ENCODE results near the gene TRIM2. TPM values are rescaled to one million over a fixed set of nuclear protein-coding genes. Genes with fewer than 3 reads are reported as not detected.

Gene TRIM2
- total RNA-seq, 4 donors from 2014 or later: 2.6 to 7.2 (median 3.8) TPM

DNA sequence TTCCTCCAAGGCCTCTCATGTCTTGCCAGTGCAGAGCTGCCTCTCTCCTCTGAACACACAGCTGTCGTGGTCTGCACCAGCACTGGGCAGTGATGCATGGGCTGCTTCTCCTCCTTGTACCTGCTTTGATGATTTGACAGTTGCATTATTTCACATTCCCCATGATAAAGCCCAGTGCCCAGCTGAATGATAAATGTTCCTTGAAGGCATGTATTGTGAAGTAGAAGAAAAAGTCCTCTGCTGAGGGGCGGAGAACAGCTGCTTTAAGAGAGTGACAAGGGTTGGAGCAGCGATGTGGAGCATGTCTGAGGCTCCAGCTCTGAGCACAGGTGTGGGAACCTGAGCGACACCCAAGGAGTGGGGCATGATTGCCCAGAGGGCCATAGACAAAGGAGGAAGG lies 21.1 kb upstream of the TRIM2 start:
- Histone ChIP-seq H3K4me1 (no peaks in the 10 kb centered on the region), H3K27ac (no peak overlapping the region), H3K4me3 (no peak overlapping the region), H3K27me3 (no peaks in the 10 kb centered on the region), H3K9me3 (no peaks in the 10 kb centered on the region), H3K36me3 (no peaks in the 10 kb centered on the region)
- no peak for ATAC-seq
- intact Hi-C loops (cut with DNase I; ENCODE audit: low total_unique reads) (no loop called here), in situ Hi-C loops (cut with MboI; ENCODE audit: low sequenced_read_pairs in 4 of 4) (no loop called here)
- DNase-seq: no peak
- TF ChIP-seq, protein P1, sequence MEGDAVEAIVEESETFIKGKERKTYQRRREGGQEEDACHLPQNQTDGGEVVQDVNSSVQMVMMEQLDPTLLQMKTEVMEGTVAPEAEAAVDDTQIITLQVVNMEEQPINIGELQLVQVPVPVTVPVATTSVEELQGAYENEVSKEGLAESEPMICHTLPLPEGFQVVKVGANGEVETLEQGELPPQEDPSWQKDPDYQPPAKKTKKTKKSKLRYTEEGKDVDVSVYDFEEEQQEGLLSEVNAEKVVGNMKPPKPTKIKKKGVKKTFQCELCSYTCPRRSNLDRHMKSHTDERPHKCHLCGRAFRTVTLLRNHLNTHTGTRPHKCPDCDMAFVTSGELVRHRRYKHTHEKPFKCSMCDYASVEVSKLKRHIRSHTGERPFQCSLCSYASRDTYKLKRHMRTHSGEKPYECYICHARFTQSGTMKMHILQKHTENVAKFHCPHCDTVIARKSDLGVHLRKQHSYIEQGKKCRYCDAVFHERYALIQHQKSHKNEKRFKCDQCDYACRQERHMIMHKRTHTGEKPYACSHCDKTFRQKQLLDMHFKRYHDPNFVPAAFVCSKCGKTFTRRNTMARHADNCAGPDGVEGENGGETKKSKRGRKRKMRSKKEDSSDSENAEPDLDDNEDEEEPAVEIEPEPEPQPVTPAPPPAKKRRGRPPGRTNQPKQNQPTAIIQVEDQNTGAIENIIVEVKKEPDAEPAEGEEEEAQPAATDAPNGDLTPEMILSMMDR (IDR thresholded peaks at IDR 0.05 in 4 of 5, conservative IDR thresholded peaks at IDR 0.05 in 1 of 5): no peak
- TF ChIP-seq POLR2A (IDR thresholded peaks at IDR 0.05): no peak

DNA sequence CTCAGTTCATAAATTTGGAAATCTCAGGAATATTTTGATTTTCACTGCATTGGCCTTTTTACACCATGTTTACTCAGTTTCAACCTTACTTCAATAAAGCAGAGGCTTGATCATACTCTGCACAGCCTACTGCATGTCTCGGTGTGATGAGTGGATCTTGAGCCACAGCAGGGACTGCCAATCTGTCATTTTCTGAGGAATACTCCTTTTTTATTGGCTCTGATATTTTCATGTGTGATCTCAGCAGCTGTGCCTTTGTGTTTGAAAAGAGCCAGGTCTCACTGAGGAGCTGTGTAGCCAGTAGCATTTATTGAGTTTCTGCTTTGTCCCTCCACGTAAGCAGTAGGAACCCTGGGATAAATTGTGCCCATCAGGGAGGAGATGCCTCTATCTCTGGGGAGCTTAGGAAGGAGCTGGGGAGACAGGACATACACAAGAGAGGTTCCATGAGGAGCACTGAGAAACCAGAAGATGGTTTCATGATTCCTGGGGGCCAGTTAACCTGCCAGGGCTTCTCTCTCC lies 18.9 kb upstream of the TRIM2 start:
- H3K36me3 ChIP-seq: no peaks in the 10 kb centered on the region
- H3K27ac ChIP-seq: no peak overlapping the region
- no peak for TF ChIP-seq POLR2A (IDR thresholded peaks at IDR 0.05)
- TF ChIP-seq, protein P1 (IDR thresholded peaks at IDR 0.05 in 4 of 5, conservative IDR thresholded peaks at IDR 0.05 in 1 of 5): no peak
- no peaks in the 10 kb centered on the region for H3K27me3 ChIP-seq
- ATAC-seq: no peak
- in situ Hi-C loops (cut with MboI; ENCODE audit: low sequenced_read_pairs in 4 of 4) (no loop called here), intact Hi-C loops (cut with DNase I; ENCODE audit: low total_unique reads) (no loop called here)
- DNase-seq: no peak
- H3K9me3 ChIP-seq: no peaks in the 10 kb centered on the region
- no peak overlapping the region for H3K4me3 ChIP-seq
- H3K4me1 ChIP-seq: no peaks in the 10 kb centered on the region

DNA sequence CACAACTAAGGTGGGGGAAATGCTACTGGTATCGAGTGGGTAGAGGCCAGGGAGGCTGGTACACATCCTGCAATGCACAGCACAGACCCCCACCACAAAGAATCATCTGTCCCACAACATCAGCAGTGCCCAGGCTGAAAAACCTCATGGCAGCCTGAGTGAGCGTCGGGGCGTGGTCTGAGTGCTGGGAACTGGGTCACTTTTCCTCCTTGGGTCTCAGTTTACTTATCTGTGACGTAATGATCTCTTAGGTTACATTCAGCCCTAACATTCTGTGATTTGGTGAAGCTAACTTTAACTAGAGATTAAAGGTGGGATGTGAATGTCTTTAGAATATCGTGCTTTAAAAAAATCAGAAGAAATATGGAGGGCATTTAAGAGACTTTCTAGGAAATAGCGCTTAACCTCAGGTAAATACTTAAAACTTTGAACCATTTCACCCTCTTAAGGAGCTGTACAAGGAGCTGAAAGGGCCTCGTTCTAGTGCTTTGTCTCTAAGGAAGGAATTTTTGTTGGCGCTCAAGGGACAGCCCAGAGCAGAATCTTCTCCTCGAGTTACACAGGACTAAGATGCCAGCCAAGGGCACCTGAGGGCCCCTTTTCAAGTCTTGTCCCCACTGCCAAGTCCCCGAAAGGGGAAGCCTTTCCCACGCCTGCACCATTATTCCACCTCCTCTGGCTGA lies 18.1 kb upstream of the TRIM2 start:
- TF ChIP-seq, protein P1 (IDR thresholded peaks at IDR 0.05 in 4 of 5, conservative IDR thresholded peaks at IDR 0.05 in 1 of 5): no peak
- TF ChIP-seq POLR2A (IDR thresholded peaks at IDR 0.05): no peak
- no peak overlapping the region for H3K4me3 ChIP-seq
- intact Hi-C loops (cut with DNase I; ENCODE audit: low total_unique reads) (no loop called here), in situ Hi-C loops (cut with MboI; ENCODE audit: low sequenced_read_pairs in 4 of 4) (no loop called here)
- no peaks in the 10 kb centered on the region for H3K36me3 ChIP-seq
- H3K4me1 ChIP-seq: no peaks in the 10 kb centered on the region
- H3K27ac ChIP-seq: no peak overlapping the region
- no peak for DNase-seq
- no peak for ATAC-seq
- no peaks in the 10 kb centered on the region for H3K9me3 ChIP-seq
- H3K27me3 ChIP-seq: no peaks in the 10 kb centered on the region

DNA sequence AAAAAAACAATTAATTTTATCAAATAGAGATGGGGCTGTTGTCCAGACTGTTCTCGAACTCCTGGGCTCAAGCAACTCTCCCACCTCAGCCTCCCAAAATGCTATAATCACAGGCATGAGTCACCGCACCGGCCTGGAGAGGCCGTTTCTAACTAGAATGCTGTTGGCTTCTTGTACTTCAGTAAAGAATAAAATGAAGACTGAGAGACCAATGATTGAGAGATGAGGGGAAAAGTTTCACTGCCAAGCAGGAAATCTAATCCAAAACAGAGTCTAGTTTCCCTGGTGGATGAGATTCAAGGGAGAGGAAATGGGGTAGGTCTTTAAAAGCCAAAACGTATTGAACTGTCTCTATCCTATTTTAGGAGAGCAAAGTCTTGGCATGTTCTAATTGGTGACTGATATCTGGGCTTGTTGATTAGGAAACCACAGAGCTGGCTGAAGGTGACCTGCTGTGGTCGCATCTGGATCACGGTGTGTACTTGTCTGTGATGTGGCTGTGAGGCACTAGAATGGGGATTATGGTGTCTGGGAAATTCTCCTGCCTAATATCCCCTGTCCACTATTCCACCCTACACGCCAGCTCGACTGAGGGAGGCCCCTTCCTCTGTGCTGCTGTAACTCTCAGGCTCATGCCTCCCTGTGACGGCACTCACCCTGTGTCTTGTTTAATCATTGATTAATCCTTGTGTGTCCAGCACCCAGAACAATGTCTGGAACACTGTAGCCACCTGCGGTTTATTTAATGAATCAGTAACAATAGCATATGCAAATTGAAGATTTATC lies 15.0 kb upstream of the TRIM2 start:
- Histone ChIP-seq H3K4me3 (no peak overlapping the region), H3K9me3 (no peaks in the 10 kb centered on the region), H3K4me1 (no peaks in the 10 kb centered on the region), H3K36me3 (no peaks in the 10 kb centered on the region), H3K27me3 (no peaks in the 10 kb centered on the region), H3K27ac (no peak overlapping the region)
- in situ Hi-C loops (cut with MboI; ENCODE audit: low sequenced_read_pairs in 4 of 4) (no loop called here), intact Hi-C loops (cut with DNase I; ENCODE audit: low total_unique reads) (no loop called here)
- no peak for DNase-seq
- no peak for TF ChIP-seq POLR2A (IDR thresholded peaks at IDR 0.05)
- TF ChIP-seq, protein P1 (IDR thresholded peaks at IDR 0.05 in 4 of 5, conservative IDR thresholded peaks at IDR 0.05 in 1 of 5): no peak
- ATAC-seq: no peak
